Measurements from ENCODE around the gene COL17A1. TPM values are rescaled to one million over a fixed set of nuclear protein-coding genes. Genes with fewer than 3 reads are reported as not detected.
A peak's percentile ranks its signal among the peaks of the same experiment; 100 is the strongest.

The COL17A1 gene
- total RNA-seq, 1 experiment from 2014 or later, result 41.3 TPM

GRCh38 chr10:104121485-104122224, 36.0 kb upstream of the COL17A1 start, which contains the start of gene SFR1:
SFR1 (plus strand) TSS chr10:104122171; CDS start chr10:104122184, 13 bp downstream.
- no peaks in the 10 kb centered on the region for H3K9me2 ChIP-seq (ENCODE audit: insufficient read depth)
- peaks cover 45% of the 10 kb centered on the region for H3K4me1 ChIP-seq (replicated peaks; ENCODE audit: insufficient read depth)
- H4K20me1 ChIP-seq (ENCODE audit: insufficient read depth), result no peaks in the 10 kb centered on the region
- peak within 1 kb of the TSS; percentile 85 for H3K4me3 ChIP-seq
- no TSS peak for BruUV-seq (replicated peaks)
- intact Hi-C loops (cut with micrococcal nuclease; ENCODE audit: unreplicated experiment), result loop anchor here (1.0 to 10.0 kb wide), 6 partner anchors 39 to 407 kb away; partner anchors contain the start of gene SLK
- no peak for TF ChIP-seq EZH2 (IDR thresholded peaks at IDR 0.05; ENCODE audit: low read depth)
- peak; percentile 57 for TF ChIP-seq CTCF (conservative IDR thresholded peaks at IDR 0.05)
- CTCF ChIA-PET, result no interaction called here
- POLR2A ChIA-PET (ENCODE audit: unreplicated experiment), result interaction anchor here (0.5 to 1.0 kb wide), 10 partner anchors 9 to 997 kb away, joined by 3 to 10 read pairs (median 4); no protein-coding TSS in a partner anchor
- no peaks in the 10 kb centered on the region for H3K9me3 ChIP-seq (ENCODE audit: insufficient read depth, low read depth)
- H2AFZ ChIP-seq, result peak within 1 kb of the TSS; percentile 94
- no peaks in the 10 kb centered on the region for H3K27me3 ChIP-seq (ENCODE audit: insufficient read depth, low read depth)
- H3K4me2 ChIP-seq, result peak within 1 kb of the TSS; percentile 99
- no peaks in the 10 kb centered on the region for H3K79me2 ChIP-seq (ENCODE audit: low read depth)
- H3K27ac ChIP-seq, result peak within 1 kb of the TSS; percentile 97
- peak; percentile 90 to 97 for DNase-seq
- peaks cover 26% of the 10 kb centered on the region for H3F3A ChIP-seq (ENCODE audit: insufficient read depth, low read depth)
- H3K36me3 ChIP-seq (ENCODE audit: low read depth), result no peaks in the 10 kb centered on the region

DNA sequence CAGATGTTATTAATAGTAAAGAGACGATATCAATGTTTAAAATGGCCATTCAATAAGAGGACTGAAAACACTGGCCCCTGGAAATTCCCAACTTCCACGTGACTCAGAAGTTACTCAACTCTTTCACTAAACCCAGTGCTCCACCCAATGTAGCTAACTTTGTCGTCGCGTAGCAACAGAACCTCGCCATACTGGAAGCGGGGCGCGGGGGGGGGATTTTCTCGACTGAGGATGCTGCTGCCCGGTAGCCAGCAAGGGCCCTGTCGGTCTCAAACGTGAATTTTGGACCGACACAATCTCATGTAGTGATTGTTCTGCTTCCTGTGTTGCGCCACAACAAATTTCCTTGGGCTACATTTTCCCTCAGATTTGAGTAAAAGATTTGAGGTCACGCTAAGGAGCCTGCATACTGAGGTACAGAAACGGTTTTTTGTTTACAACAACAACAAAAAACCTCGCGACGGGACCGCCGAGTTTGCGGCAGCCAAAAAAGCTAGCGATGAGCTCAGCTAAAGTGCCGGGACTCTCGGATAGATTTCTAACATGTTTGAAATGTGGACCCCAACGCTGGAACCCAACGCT, 35.3 kb upstream of the COL17A1 start:
- Histone ChIP-seq H3K4me3 (peak overlapping the region; percentile 85), H3K4me2 (peak overlapping the region; percentile 99), H3K9me2 (ENCODE audit: insufficient read depth) (no peaks in the 10 kb centered on the region), H3K27ac (peak overlapping the region; percentile 97), H3K4me1 (replicated peaks; ENCODE audit: insufficient read depth) (peaks cover 45% of the 10 kb centered on the region), H3K36me3 (ENCODE audit: low read depth) (no peaks in the 10 kb centered on the region), H3K79me2 (ENCODE audit: low read depth) (no peaks in the 10 kb centered on the region), H3F3A (ENCODE audit: insufficient read depth, low read depth) (peaks cover 26% of the 10 kb centered on the region), H2AFZ (peak overlapping the region; percentile 94), H4K20me1 (ENCODE audit: insufficient read depth) (no peaks in the 10 kb centered on the region), H3K27me3 (ENCODE audit: insufficient read depth, low read depth) (no peaks in the 10 kb centered on the region), H3K9me3 (ENCODE audit: insufficient read depth, low read depth) (no peaks in the 10 kb centered on the region)
- ChIA-PET POLR2A (ENCODE audit: unreplicated experiment) (interaction anchor here (0.5 to 1.0 kb wide), 10 partner anchors 23 to 1750 kb away, joined by 3 to 26 read pairs (median 5); partner anchors contain the start of gene CFAP43), CTCF (interaction anchor here (0.6 to 0.7 kb wide), 4 partner anchors 21 to 72 kb away, joined by 3 to 20 read pairs (median 8); no protein-coding TSS in a partner anchor)
- TF ChIP-seq CTCF (conservative IDR thresholded peaks at IDR 0.05) (no peak), EZH2 (IDR thresholded peaks at IDR 0.05; ENCODE audit: low read depth) (no peak)
- intact Hi-C loops (cut with micrococcal nuclease; ENCODE audit: unreplicated experiment), result loop anchor here (1.0 to 10.0 kb wide), 6 partner anchors 39 to 406 kb away; partner anchors contain the start of gene SLK
- peak; percentile 79 to 86 for DNase-seq
- TSS peak; percentile 99 for BruUV-seq (replicated peaks)

DNA sequence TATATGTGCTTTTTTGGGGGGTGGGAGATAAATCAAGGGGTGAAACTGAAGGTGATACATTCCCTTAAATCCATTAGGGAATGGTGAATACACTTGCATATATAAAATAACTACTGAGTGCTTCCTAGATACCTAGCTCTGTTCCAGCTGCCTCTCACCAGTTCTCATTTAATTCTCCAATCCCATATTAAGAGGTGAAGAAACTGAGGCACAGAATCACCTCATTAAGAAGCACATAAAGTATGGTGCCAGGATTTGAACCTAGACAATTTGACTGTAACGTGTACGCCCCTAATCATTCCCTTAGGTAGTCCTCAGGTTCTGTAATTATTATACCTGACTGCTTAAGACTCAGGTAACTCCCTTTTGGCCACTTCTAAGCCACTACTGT, 34.8 kb upstream of the COL17A1 start:
- BruUV-seq (replicated peaks), result no TSS peak
- ChIA-PET CTCF (interaction anchor here (0.6 to 0.7 kb wide), 4 partner anchors 20 to 73 kb away, joined by 3 to 20 read pairs (median 8); no protein-coding TSS in a partner anchor), POLR2A (ENCODE audit: unreplicated experiment) (interaction anchor here (0.6 to 0.7 kb wide), 4 partner anchors 38 to 1749 kb away, joined by 4 to 26 read pairs (median 6); partner anchors contain the start of gene CFAP43)
- Histone ChIP-seq H3K27me3 (ENCODE audit: insufficient read depth, low read depth) (no peaks in the 10 kb centered on the region), H3K4me3 (peak overlapping the region; percentile 85; the same call in 1 of the 2 replicates), H4K20me1 (ENCODE audit: insufficient read depth) (no peaks in the 10 kb centered on the region), H3K4me2 (peak overlapping the region; percentile 99), H2AFZ (peak overlapping the region; percentile 94), H3K36me3 (ENCODE audit: low read depth) (no peaks in the 10 kb centered on the region), H3F3A (ENCODE audit: insufficient read depth, low read depth) (peaks cover 26% of the 10 kb centered on the region), H3K9me3 (ENCODE audit: insufficient read depth, low read depth) (no peaks in the 10 kb centered on the region), H3K9me2 (ENCODE audit: insufficient read depth) (no peaks in the 10 kb centered on the region), H3K4me1 (replicated peaks; ENCODE audit: insufficient read depth) (peaks cover 45% of the 10 kb centered on the region), H3K79me2 (ENCODE audit: low read depth) (no peaks in the 10 kb centered on the region), H3K27ac (peak overlapping the region; percentile 97)
- TF ChIP-seq EZH2 (IDR thresholded peaks at IDR 0.05; ENCODE audit: low read depth) (no peak), CTCF (conservative IDR thresholded peaks at IDR 0.05) (no peak)
- intact Hi-C loops (cut with micrococcal nuclease; ENCODE audit: unreplicated experiment), result loop anchor here (5.0 to 10.0 kb wide), 2 partner anchors 213 to 406 kb away; no protein-coding TSS in a partner anchor
- no peak for DNase-seq

Data from PC-9 (cell line).